OCI-M1 (cell line): ENCODE results near the gene TDG.
"Not testable (repeated sequence)": the region's sequence is repeated elsewhere in the genome, so short reads cannot be mapped to it uniquely, and the experiment has no call there.

Source experiments
- DNase-seq: peaks from one replicate; lab custom pipeline; 2025; lab: John Stamatoyannopoulos, UW

Gene TDG

DNA sequence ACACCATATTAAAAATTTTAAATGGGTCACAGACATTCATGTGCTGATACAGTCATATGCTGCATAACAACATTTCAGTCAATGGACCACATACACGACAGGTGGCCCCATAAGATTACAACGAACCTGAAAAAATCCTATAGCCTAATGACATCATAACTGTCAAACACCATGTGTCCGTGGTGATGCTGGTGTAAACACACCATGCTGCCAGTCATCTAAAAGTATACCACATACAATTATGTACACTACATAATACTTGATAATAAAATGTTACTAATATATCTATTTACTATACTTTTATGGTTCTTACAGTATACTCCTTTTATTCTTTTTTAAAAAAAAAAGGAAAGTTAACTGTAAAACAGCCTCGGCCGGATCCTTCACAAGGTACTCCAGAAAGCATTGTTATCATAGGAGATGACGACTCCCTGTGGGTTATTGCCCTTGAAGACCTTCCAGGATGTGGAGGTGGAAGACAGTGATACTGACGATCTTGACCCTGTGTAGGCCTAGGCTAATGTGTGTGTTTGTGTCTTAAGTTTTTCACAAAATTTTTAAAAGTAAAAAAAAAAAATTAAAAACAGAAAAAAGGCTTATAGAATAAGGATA, 5.0 kb upstream of the TDG start:
- DNase-seq = no peak

DNA sequence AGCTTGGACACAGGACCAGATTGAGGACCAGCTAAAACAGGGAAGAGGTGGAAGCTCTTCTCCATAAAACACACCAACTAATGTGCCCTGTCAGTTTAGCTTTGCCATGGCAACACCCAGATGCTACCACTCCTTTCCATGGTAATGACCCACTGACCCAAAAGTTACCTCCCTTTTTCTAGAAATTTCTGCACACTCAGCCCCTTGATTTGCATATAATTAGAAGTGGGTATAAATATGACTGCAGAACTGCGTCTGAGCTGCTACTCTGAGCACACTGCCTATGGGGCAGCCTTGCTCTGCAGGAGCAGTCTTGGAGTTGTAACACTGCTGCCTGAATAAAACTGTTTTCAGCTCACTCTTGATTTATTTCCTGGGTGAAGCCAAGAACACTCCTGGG, 3.2 kb upstream of the TDG start:
- no peak for DNase-seq

DNA sequence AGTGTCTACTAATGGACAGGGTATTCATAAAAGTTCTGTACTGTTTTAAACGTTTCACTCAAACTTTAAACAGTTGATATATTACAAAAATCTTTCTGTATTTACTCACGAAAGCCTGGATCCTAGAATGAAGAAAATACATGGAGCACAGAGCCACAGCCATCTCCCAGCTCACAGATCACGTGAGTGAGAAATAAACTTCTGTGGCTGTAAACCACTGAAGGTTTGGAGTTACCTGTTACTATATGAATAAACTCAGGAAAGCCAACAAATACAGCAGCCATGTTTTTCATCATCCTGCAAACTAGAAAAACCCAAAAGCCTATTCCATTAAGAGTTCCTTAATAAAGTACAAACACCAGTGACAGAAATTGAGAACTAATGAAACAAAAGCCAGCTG, 867 bp upstream of the TDG start:
- DNase-seq = no peak

DNA sequence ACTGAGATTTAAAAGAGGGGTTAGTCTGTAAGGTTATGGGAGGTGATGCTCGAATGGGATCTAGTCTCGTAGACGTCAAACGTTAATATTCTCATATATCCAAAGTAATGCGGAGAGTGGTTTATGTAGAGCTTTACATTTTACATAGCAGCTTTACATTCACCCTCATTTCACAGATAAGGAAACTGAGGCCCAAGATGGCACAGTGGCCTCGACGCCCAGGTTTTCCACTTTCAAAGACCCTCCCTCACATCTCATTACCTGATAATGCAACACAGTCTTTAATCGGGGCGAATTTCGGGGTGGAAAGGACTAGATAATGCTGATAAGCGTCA, 450 bp upstream of the TDG start:
- no peak for DNase-seq

DNA sequence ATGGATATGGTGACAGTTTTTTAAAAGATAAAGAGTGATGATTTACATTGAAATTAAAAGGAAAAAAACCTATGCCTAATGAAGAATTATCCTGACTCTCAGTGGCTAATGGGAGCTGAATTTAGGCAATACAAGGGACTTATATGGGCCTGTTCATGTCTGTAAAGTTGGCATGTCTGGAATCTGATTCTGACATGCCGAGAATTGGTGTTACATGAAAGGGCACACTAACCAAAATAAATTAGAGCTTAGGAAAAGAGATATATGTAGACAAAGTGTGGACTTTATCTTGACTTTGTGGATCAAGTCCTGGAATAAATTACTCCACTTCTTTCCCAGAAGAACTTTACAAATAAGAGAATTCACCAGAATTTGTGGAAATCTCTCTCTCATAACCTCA, 1.1 kb downstream of the TDG start:
- DNase-seq = no peak

DNA sequence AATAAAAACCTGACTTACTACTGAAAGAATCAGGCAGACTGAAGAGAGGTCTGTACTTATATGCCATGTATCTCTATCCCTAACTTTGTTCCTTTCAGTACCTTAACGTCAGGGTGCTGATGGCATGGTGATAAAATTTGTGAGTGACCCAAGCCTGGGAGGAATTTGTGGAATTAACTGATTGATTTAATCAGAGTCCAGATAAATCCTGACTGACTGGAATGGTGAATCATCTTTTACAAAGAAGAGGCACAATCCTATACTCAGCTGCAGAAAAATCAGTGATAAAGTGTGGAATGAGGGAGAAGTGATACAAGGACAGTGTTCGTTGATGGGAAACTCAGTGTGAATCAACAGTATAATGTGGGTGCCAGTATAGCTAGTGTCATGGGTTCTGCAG, 3.7 kb downstream of the TDG start:
- no peak for DNase-seq

DNA sequence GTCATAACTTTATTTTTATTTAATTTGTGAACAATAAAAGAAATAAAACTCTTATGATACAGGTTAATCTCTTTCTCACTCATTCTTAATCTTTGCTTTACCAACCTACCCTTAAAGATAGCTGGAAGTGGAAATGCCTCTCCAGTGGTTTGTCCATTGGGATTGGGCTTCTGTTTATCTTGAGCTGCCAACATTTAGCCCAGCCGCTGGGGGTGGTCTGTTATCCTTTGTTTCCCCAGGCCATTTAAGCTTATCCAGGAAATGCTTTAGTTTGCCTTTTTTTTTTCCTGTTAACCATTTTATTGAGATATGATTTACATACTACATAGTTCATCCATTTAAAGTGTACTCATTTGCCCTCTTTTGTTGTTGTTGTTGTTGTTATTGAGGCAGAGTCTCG, 8.2 kb downstream of the TDG start:
- DNase-seq = no peak

DNA sequence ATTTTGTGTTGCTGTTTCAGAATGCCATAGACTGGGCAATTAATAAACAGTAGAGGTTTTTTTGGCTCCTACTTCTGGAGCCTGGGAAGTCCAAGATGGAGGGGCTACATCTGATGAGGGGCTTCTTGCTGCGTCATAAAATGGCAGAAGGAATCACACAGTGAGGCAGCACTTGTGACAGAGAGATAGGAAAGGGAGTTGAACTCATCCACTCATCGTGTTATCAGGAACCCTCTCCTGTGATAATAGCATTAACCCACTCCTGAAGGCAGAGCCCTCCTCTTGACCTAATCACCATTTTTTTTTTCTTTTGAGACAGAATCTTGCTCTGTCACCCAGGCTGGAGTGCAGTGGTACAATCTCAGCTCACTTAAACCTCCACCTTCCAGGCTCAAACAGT, 9.7 kb downstream of the TDG start:
- DNase-seq = no peak

DNA sequence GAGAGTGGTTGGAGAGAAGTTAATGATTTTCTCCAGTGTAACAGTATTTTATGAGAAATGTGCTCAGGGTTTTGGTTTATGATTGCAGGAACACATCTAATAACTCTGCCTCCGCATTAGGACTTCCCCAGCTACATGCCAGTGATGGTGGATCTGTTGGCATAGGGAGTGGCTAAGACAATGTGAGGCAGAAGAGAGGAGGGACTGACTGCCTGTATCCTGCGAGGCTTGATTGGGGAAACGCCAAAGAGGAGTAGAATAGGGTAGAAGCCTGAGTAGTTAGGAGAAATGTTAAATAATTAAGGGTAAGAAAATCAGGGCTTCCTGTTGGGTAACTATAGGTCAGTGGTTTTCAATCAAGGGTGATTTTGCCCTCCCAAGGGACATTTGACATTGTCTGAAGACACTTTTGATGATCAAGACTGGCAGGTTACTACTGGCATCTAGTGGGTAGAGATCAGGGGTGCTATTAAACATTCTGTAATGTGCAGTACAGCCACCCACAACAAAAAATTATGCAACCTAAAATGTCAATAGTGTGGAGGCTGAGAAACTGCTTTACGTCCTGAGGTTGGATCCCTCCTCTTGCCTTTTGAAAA, 12.8 kb downstream of the TDG start:
- no peak for DNase-seq

DNA sequence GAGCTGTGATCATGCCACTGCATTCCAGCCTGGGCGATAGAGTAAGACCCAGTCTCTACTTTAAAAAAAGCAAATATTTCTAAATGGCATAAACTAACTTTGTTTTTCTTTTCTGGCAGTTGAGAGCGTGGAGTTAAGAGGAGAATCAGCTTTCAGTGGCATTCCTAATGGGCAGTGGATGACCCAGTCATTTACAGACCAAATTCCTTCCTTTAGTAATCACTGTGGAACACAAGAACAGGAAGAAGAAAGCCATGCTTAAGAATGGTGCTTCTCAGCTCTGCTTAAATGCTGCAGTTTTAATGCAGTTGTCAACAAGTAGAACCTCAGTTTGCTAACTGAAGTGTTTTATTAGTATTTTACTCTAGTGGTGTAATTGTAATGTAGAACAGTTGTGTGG, 21.2 kb downstream of the TDG start:
- DNase-seq = no peak

DNA sequence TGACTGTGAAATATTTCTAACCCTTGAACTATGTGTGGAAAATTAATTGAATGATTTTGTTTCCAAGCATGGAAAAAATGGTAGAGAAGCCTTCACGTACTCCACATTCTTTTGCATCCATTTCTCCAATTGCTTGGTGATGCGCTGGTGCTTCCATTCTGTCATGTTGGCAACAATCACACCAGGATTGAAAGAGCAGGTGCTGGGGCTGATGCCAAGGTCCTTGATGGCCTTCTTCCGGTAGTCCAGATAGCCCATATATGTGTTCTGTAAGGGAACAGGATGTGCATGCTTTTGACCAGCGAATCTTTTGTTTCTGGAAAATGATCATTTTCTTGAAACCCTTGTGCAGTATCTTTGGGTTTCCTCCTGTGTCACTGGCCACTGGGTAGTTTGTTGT, 28.6 kb downstream of the TDG start:
- DNase-seq = no peak

DNA sequence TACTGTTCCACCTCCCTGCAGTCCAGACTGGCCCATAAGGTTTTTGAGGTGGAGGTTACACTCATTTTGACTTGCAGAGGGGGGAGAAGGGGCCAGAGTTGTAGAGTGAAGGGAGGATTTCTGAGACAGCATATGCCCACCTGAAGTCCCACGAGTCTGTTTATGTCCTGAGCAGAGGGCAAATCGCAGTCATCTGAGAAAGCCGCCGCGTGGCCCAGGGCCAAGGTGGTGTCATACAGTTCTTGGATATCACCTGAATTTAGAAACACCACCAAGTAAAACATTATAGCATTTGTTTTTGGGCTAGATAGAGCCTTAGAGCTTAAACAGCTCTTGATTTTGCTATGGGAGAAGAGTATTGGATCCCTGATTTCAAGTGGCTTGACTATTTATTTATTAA, 30.9 kb downstream of the TDG start:
- no peak for DNase-seq

DNA sequence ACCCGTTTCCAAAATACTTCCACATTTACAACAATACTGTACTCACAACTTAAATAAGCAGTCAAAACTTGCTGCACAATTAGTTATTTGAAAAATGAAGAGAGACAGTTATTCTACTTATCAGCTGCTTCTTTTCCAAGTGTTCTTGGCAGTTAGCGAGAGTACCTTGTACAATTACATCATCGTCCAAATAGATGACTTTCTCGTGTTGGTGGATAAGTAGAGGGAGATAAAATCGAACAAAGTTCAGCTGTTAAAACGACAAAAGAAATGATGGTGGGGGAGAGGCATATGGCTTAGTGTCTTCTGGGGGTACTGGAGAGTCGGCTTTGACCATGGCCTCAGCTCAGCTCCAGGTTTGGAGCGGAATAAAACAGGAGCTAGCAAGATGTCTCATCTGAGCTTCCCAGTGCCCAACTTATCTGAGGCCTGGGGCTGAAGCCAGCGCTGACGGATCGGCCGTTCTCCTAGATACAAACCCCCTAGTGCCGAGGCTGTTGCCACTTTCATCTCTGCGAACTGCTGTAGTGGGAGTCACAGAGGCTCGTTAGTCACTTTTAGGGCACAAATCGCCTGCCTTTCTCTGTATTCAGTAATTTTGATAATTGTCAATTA, 31.7 kb downstream of the TDG start:
- no peak for DNase-seq

DNA sequence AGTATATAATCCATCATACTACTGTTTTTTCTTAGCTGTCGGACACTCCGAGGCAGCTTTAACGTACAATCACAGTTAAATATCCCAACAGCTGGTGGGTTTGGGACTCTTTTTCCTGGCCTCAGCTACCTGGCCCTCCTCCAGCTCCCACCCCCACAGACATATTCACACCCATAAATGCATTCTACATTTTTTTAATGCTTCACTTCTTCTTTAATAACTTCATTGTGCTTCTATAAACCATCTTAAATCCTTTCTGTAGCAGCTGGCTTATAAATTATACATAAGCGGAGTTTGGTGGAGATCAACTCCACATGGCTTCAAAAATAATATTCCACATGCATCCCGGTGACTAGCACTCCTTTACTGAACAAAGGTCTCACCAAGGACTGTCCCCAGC, 33.3 kb downstream of the TDG start:
- DNase-seq = no peak

DNA sequence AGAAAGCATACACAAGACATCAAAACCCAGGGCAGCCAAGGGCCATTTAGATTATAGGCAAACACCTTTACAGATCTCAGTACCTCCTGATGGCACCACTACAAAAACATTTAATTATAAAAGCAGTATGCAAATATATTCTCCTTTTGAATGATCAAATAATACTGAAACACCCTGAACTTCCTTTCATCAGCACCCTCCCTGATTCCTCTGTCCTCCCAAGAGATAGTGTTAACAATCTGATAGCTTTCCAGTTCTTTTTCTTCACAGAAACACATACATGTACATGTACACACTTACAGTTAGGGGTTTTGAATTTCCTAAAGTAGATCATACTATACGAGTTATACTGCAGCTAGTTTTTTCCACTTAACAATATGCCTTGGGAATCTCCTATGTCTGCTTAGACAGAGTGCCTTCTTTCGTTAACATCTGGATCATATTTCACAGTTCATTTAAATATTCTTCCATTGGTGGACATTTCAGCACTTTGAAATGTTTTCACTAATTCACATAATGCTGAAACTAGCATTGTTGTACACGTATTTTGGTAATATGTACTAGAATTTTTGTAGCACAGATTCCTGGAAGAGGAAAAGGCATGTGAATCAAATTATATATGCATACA, 35.2 kb downstream of the TDG start:
- no peak for DNase-seq

DNA sequence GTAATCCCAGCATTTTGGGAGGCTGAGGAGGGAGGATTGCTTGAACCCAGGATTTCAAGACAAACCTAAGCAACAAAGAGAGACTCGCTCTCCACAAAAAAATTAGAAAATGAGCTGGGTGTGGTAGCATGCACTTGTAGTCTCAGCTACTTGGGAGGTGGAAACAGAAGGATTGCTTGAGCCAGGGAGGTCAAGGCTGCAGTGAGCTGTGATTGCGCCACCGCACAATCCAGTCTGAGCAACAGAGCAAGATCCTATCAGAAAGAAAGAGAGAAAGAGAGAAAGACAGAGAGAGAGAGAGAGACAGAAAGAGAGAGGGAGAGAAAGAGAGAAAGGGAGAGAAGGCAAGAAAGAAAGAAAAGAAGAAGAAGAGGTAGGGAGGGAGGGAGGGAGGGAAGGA, 37.0 kb downstream of the TDG start:
- DNase-seq = no peak

DNA sequence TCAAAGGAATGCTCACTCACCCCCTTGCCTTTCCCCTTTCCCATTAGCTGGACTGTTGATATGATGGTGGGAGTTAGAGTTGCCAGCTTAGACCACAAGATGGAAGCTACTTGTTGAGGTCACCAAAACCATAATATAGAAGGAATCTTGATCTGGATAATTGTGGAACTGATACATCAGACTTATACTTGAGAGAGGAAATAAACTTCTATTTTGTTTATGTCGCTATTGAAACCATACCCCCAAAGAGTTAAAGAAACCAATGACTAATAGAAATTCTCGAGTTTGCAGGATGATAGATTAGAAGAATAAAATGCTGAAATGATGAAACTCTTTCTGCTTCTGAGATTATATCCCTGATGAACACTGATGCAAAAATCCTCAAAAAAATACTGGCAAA, 37.9 kb downstream of the TDG start:
- no peak for DNase-seq

DNA sequence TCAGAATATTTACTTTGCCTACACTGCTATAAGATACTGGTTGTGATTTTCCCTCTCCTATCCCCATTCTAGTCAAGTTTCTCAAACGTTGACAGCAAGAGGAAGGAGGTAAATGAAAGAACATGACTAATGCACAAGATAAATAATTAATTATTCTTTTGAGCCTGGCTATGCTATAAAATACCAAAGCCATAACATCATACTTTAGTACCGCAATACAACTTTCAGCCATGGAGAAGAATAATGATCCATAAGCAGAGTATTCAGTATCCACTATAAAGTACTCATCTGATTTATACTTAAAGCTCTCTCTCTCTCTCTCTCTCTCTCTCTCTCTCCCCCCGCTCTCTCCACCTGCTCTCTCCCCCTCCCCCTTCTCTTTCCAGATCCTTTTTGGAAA, 41.3 kb downstream of the TDG start:
- DNase-seq = no peak

DNA sequence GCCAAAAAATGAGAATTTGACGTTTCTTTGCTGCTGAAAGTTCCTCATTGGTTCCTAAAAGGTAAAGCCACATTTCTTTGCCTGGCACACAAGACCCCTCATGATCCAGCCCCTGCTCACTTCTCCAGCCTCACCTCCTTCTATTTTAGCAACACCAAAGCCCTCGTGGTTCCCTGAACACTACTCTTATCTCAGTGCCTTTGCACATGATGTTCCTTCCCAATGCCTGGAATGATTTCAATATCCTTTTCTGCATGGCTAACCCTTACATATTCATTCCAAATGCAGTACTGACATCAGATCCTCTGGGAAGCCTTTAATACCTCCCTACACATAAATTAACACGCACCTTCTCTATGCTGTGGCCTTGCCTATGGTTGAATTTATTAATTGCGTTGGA, 44.4 kb downstream of the TDG start:
- no peak for DNase-seq

DNA sequence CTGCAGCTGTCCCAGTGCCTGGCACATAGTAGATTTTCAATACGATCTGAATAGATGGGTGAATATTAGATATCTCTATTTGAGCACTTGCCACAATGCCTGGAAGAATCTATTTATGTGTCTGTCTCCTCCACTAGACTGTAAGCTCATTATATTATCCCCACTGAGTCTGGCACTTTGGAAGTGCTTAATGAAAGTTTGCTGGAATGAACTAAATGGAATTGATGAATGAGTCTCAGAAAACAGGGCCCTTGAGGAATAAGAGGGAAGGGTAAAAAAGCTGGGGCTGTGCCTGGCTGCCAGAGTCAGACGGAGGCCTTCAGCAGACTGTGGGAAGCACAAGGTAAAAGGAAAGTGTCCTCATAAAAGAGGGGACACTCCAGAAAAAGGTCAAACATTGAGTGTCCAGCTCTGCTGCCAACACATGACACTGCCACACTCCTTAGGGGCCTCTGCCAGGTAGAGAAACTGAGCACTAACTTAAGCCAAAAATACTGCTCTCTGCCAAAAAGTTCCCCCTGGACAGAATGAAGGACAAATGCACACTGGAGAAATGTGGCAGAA, 45.0 kb downstream of the TDG start:
- DNase-seq = no peak

DNA sequence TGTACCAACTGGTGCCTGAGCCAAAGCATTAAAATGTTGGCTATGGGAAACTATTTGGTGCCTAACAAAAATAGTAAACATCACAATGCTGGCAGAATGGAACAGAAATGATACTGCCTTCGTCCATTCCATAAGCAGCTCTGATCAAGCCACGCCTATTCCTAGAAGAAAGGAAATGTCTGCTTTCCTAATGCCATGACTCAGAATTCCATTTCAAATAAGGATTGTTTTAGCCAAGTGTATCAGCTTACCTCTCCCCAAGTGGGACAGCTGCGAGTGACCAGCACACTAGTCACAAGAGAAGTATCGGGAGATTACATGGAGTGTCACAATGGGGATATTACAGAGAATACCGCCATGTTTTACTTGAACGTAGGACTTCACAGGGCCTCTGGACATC, 45.6 kb downstream of the TDG start:
- DNase-seq = no peak

DNA sequence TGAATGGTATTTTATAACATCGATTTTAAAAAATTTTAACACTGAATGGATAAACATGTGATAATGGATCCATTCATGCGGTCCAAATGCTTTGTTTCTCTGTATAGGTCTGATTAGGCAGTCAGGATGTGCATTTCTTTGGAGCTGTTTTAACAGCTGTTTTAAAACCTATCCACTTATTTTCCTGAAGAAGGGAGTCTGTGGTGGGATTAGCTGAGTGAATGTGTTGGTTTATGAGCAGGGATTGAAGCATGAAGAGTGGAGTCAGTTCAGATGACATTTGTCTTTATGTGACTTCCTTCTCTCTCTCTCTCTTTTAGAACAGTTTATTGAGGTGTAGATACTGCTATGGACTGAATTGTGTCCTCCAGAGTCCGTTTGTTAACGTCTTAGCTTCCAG, 46.7 kb downstream of the TDG start:
- no peak for DNase-seq

DNA sequence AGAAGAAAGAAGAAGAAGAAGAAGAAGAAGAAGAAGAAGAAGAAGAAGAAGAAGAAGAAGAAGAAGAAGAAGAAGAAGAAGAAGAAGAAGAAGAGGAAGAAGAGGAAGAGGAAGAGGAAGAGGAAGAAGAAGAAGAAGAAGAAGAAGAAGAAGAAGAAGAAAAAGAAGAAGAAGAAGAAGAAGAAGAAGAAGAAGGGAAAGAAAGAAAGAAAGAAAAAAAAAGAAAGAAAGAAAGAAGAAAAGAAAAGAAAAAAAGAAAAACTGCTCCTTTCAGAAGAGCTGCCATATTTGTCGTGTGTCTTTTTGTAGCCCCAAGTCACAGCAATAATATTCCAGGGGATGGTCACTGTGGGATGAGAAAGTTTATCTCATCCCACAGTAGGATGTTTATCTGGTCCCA, 56.2 kb downstream of the TDG start:
- not testable (repeated sequence) for DNase-seq

DNA sequence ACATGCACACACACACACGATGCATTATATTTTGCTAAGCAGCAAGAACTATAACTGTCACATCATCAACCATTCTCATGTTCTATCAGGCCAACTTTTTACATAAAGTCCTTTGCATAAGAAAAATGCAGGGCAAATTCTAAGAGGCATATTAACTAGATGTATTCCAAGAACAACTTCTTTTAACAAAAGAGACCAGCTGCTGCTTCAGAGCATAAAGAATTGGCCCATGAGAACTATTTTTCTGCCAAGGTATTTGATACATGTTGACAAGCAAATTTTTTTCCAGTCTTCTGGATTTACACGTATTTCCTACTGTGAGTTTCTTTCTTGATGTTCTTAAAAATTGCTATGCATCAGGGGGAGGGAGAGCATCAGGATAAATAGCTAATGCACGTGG, 57.1 kb downstream of the TDG start:
- DNase-seq = no peak
